HG02763 (cell line): ENCODE results near the gene NDST1.

Experiments
- ATAC-seq: cut with Tn5 transposase; IDR thresholded peaks from one replicate; pipeline ENCODE4 v1.9.1; 2021; ENCODE audit warnings: mild to moderate bottlenecking, moderate library complexity; ENCODE audit not compliant: unreplicated experiment

Gene NDST1

GRCh38 chr5:150488519-150489359 lies 19.2 kb upstream of the NDST1 start:
- ATAC-seq = no peak

DNA sequence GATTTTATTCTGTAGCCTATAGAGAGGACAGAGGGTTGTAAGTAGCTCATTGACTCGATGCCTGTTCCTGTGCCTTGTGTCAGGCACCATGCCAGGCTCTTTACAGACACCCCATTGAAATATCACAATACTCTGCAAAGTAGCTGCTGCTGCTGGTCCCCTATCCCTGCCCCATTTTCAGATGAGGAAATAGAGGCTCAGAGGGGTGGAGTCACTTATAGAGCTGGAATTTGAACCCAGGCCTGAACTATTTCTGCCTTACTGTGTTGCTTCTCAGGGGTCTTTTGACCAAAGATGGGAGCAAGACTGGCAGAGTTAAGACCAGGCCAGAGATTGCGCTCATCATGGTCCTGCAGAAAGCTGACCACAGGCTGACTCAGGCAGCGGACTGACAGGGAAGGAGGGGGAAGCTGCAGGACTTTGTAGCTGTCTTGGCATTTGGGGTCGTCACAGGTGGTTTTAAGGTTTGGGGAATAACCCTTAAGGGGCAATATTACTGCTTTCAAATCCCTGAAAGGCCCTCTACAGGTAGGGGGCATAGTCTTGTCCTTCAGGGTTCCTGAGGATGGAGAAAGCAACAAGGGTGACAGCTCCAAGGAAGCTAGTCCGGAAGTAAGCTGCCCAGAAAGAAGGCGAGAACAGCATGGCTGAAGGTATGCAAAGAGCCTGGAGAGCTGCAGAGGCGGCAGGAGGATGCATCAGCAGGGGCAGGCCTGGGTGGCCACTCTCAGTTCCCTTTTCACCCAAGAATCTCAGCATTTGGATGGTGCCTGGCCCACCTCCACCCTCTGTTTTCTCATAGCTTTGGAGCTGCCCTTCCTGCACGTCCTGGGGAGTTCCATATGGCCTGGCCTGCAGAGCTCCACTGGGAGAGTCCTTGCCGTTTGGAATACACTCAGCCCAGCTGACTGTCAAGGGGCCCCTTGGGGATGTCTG lies 18.3 kb upstream of the NDST1 start:
- peak; percentile 84 for ATAC-seq

GRCh38 chr5:150490296-150490669 lies 17.6 kb upstream of the NDST1 start:
- ATAC-seq = no peak

- no peak for ATAC-seq
Measured at GRCh38 chr5:150490754-150491153, 17.2 kb upstream of the NDST1 start.

GRCh38 chr5:150491876-150492275 lies 16.1 kb upstream of the NDST1 start:
- ATAC-seq = no peak

DNA sequence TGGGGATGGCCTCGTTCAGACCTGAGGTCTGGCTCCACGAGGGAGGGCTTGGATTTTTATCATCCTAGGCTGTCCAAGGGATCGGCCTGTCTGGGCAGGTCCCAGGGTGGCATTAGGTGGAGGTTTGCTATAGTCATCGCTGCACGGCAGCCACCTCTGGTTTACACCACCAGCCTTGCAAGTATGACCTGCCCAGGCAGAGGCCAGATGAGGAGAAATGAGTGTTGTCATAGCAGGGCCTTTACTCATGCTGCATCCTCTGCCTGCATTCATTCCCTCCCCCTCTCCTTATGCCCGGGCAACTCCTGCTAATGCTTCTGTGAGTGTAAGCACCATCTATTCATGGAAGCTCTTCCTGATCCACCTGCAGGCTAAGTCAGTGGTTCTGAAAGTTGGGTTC lies 15.3 kb upstream of the NDST1 start:
- ATAC-seq = no peak

DNA sequence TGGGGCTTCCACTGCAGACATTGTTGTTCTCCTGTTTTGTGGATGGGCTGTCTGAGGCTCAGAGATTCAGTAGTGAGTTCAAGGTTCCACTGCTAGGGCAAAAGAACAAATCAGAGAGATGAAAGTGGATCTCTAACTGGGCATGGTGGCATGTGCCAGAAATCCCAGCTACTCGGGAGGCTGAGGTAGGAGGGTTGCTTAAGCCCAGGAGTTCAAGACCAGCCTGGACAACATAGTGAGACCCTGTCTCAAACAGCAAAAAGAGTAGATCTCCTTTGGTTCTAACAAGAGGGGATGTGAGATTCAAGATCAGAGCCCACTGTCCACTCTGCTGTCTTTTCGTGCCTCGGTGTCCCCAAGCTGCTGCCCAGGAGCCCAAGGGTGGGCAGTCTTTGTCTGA lies 11.8 kb upstream of the NDST1 start:
- ATAC-seq = no peak

GRCh38 chr5:150496534-150496933 lies 11.4 kb upstream of the NDST1 start:
- no peak for ATAC-seq

DNA sequence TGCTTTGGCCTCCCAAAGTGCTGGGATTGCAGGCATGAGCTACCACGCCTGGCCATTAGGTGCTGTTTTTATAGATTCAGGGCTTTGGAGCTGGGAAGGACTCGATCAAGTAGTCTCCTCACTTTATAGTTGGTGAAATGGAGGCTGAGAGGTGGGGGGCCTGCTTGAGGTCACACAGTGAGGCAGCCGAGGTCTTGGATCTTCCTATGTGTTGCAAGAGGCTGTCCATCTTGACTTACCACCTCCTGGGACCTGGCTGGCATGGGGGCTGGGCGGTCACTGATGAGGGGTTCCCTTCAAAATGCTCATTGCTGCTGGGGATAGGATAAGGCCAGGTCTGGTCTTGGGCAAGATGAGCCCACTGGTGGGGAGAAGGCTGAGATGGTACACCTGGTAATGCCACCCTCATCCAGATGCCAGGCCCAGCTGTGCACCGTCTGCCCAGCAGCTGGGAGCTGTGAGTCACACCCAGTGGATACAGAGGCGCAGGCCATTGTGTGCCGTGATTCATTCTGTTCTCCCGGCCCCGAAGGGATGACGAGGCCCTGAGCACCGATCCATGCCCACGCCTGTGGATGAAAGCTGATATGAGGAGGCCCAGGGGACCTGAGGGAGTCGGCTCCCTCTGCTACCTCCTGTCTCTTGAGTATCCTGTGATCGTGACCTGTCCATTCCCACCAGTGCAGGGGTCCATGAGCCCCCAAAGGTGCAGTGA lies 10.5 kb upstream of the NDST1 start:
- ATAC-seq = no peak

DNA sequence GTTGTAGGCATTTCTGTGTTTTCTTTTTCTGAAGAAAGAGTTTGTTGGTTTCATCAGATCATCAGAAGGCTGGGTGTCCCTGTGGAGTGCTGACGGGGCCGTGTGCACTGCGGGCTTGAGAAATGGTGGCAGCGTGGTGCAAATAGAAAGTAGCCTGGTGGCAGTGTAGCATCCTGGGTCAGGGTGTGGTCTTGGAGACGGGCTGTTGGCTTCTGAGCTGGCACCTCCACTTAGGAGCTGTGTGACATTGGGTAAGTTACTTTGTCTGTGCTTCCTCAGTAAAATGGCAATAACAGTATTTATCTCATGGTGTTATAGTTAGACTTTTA lies 10.0 kb upstream of the NDST1 start:
- ATAC-seq = no peak

- no peak for ATAC-seq
Measured at GRCh38 chr5:150498501-150498900, 9.4 kb upstream of the NDST1 start.

- ATAC-seq = no peak
Measured at GRCh38 chr5:150498971-150499370, 9.0 kb upstream of the NDST1 start.

DNA sequence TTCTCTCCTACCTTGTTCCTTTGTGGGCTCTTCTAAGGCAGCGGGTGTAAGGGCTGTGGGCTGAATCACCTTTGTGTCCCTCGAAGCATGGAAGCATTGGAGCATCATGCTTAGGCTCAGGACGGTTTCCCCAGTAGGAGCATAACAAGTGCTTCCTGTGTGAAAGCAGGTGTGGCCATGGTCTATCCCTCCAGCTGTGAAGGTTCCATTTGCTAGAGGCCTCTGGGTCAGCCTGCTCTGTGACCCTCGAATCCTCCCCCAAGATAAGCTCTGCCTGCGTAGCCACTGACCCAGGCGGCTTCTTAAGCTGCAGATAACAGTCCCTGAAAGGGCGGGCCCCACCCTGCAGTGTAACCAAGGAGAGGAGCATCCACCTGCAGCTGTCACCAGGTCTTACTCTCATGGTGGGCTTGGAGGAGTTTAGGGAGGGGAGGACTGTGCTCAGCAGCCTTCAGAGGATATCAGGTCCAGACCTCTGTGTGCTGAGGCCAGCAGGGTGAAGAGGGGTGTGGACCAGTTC lies 8.4 kb upstream of the NDST1 start:
- no peak for ATAC-seq

DNA sequence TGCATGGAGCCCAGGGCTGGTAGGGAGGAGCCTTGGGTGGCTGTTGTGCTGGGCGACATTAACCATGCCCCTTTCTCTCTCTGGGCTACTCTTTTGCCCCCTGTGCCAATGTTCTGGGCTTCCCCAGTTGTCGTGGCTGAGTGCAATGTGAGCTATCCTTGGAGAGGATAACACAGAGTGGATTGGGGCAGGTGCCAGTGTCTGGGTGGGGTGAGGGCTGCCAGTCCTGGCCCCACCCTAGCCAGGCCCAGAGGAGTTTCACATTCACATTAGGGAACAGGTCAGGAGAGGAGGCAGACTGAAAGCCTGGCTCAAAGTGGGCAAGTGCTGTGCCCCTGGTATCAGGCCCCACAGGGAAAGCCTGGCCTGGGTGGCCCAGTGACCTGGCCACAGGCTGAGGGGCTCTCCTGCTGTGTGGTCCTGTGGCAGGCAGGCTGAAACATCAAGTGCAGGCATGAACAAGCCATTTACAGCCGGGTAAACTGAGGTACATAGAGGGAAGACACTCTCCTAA lies 7.5 kb upstream of the NDST1 start:
- no peak for ATAC-seq

DNA sequence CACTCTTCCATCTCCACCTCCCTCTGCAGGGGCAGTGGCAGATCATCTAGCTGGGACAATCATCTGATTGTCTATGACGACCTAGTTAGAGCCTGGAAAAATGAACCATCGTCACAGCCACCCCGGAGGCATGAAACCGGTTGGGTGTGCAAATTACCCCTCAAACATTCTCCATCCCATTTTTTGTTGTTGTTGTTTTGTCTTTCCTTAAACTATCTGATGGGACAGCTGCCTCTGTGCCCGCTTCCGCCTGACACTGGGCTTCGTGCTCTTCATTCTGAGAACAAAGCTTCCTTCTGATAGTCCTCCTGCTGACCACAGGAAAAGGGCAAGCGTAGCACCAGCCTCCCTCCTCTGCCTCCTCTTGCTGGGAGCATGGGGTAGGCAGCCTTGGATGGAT lies 7.0 kb upstream of the NDST1 start:
- ATAC-seq = no peak

DNA sequence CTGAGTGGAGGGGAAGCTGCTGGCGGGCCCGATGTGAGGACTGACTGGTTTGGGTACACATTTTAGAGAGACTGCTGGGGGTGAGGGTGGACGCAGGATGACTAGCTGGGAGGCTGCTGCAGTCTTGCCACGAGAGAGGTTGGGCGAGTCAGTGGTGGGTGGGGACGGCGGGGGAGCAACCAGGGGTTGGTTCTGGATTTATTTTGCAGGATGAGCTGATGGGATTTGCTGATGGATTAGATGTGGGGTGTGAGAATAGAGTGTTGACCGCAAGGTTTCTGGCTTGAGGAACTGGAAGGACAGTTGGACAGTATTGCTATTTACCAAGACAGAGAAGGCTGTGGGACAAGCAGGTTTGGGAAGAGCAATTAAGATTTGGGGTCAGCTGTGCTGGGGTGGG lies 5.8 kb upstream of the NDST1 start:
- no peak for ATAC-seq

GRCh38 chr5:150502847-150503246 lies 5.1 kb upstream of the NDST1 start:
- no peak for ATAC-seq

DNA sequence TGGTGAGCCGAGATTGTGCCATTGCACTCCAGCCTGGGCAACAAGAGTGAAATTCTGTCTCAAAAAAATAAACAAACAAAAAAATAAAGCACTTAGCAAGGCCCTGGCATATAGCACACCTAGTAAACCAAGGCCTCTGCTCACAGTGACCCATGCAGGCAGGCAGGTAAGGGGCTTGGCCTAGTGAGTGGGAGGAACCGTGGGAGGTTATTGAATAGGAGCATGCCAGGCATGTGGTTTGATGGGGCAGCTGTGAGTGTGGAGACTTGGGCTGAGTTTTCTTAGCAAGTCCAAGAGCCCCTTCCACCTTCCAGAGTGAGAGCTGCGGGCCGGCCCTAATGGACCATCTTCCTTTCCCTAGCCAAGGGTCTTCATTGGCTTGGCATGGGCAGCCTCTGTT lies 4.5 kb upstream of the NDST1 start:
- ATAC-seq = no peak

GRCh38 chr5:150503977-150504620 lies 3.8 kb upstream of the NDST1 start:
- no peak for ATAC-seq

DNA sequence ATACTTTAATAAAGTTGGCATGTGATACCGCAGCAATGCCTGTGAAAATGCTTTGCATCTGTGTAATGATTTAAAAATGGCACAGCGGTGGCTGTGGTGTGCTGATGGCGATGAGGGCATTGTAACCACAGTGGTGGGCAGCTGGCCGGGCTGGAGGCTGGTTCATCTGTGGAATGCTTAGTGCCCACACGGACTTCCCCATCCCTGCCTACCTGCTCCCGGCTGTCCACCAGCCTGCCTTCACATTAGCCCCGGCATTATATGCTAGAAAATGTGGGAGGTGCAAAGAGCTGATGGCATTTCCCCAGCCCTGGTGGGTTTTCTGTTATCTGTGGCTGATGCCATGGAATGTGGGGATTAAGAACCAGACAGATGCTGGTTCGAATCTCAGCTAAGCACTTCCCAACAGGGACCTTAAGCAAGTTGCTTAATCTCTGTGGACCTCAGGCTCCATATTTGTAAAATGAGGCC lies 2.9 kb upstream of the NDST1 start:
- ATAC-seq = no peak
